ENCODE data around the gene ZNF613. TPM values are rescaled to one million over a fixed set of nuclear protein-coding genes. Genes with fewer than 3 reads are reported as not detected.
"Not testable (repeated sequence)": the region's sequence is repeated elsewhere in the genome, so short reads cannot be mapped to it uniquely, and the experiment has no call there.

Gene ZNF613
- total RNA-seq, 1 donor from 2014 or later, result 8.9 TPM

DNA sequence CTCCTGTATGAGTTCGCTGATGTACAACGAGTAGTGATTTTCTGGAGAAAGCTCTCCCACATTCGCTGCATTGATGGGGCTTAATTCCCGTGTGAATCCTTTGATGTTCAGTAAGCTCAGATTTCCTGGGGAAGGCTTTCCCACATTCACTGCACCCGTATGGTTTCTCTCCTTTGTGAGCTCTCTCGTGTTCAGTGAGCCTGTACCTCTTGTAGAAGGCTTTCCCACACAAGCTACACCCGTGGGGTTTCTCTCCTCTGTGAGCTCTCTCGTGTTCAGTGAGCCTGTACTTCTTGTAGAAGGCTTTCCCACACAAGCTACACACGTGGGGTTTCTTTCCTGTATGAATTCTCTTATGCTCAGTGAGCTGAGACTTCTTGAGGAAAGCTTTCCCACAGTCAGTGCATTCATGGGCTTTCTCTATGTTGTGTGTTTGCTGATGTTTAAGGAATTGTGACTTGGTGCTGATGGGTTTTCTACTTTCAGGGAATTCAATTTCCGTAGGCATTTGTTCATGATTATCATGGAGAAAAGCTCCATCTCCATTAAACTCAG, 36.0 kb upstream of the ZNF613 start:
- no peak overlapping the region for H3K4me3 Mint-ChIP-seq
- H3K36me3 Mint-ChIP-seq, result peaks cover 82% of the 10 kb centered on the region
- TF ChIP-seq, protein P1, sequence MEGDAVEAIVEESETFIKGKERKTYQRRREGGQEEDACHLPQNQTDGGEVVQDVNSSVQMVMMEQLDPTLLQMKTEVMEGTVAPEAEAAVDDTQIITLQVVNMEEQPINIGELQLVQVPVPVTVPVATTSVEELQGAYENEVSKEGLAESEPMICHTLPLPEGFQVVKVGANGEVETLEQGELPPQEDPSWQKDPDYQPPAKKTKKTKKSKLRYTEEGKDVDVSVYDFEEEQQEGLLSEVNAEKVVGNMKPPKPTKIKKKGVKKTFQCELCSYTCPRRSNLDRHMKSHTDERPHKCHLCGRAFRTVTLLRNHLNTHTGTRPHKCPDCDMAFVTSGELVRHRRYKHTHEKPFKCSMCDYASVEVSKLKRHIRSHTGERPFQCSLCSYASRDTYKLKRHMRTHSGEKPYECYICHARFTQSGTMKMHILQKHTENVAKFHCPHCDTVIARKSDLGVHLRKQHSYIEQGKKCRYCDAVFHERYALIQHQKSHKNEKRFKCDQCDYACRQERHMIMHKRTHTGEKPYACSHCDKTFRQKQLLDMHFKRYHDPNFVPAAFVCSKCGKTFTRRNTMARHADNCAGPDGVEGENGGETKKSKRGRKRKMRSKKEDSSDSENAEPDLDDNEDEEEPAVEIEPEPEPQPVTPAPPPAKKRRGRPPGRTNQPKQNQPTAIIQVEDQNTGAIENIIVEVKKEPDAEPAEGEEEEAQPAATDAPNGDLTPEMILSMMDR (conservative IDR thresholded peaks at IDR 0.05), result no peak
- H3K27me3 Mint-ChIP-seq, result no peaks in the 10 kb centered on the region
- DNase-seq (ENCODE audit: extremely low spot score, unreplicated experiment), result no peak
- H3K4me1 Mint-ChIP-seq (ENCODE audit: unreplicated experiment), result peaks cover 11% of the 10 kb centered on the region
- H3K9me3 Mint-ChIP-seq, result peaks cover 44% of the 10 kb centered on the region
- H3K27ac Mint-ChIP-seq, result no peak overlapping the region

DNA sequence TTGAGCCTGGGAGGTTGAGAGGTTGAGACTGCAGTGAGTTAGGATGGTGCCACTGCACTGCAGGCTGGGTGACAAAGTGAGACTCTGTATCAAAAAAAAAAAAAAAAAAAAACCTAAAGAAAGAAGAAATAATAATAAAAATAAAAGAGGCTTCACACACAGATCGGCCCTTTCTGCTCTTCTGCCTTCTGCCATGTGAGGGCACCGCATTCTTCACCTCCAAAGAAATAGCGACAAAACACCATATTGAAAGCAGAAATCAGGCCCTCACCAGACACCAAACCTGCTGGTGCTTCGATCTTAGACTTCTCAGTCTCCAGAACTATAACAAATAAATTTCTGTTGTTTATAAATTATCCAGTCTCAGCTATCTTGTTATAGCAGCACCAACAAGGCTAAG, 25.4 kb upstream of the ZNF613 start:
- TF ChIP-seq, protein P1 (conservative IDR thresholded peaks at IDR 0.05), result no peak
- no peak overlapping the region for H3K27ac Mint-ChIP-seq
- DNase-seq (ENCODE audit: extremely low spot score, unreplicated experiment), result no peak
- peaks cover 18% of the 10 kb centered on the region for H3K4me1 Mint-ChIP-seq (ENCODE audit: unreplicated experiment)
- H3K36me3 Mint-ChIP-seq, result peaks cover 68% of the 10 kb centered on the region
- peaks cover 30% of the 10 kb centered on the region for H3K9me3 Mint-ChIP-seq
- peaks cover 12% of the 10 kb centered on the region for H3K27me3 Mint-ChIP-seq
- H3K4me3 Mint-ChIP-seq, result no peak overlapping the region

DNA sequence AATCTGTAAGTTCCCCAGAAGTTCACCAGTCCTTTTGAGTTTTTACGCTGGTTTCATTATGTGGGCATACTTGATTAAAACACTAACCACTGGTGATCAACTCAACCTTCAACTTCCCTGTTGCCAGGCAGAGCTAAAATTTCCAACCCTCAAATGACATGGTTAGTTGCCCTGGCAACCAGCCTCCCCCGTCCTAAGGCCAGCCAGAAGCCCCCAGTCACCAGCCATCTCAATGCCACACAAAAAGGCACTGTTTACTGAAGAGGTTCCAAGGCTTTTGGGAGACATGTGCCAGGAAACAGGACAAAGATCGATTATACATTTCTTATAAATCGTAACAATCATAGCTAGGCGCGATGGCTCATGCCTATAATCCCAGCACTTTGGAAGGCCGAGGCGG, 24.1 kb upstream of the ZNF613 start:
- Mint-ChIP-seq H3K9me3 (peaks cover 33% of the 10 kb centered on the region), H3K4me3 (peak overlapping the region; percentile 100), H3K27me3 (peaks cover 23% of the 10 kb centered on the region), H3K4me1 (ENCODE audit: unreplicated experiment) (peaks cover 18% of the 10 kb centered on the region), H3K27ac (peak overlapping the region; percentile 20), H3K36me3 (peaks cover 57% of the 10 kb centered on the region)
- TF ChIP-seq, protein P1 (conservative IDR thresholded peaks at IDR 0.05), result no peak
- DNase-seq (ENCODE audit: extremely low spot score, unreplicated experiment), result no peak

DNA sequence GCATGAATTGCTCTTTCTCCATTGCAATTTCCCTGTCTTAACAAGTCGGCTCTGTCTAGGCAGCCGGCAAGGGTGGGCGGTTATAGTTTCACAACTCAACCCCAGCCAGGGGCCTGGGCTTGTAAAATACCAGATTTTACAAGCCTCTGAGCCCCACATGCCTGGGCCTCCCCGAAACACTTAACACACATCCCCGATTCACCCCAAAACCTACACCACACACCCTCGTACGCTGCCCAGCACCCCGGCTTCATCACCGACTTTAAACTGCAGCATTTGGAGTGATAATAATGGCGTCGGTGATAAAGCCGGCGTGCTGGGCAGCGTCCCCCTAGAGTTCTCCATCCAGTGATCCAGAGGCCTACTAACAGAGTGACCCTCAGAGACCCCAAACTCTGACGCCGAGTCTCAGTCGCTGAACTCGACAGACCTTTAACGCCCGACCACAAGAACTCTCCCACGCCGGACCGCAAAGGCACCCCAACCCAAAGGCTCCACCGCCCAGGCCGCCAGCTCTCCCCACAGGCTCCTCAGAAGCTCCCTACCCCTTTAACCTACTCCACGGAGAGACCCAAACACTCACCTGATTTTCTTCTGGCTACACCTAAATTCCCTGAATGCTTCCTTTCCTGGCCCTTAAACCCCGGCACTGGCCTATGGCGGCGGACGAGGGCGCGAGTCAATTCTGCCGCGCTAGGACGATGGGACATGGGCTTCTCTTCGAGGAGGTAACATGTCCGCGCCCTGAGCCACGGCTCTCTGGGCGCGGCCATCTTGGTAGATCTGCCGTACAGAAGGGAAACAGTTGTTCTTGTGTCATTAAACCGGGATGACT, 22.7 kb upstream of the ZNF613 start, which contains the start of gene ZNF649:
Gene ZNF649, minus strand, starts transcription at position 687 of the 835 bp plus-strand sequence. CDS start 4,910 bp downstream, outside the sequence.
- Mint-ChIP-seq H3K27me3 (peaks cover 26% of the 10 kb centered on the region), H3K4me3 (peak within 1 kb of the TSS; percentile 100), H3K4me1 (ENCODE audit: unreplicated experiment) (peaks cover 18% of the 10 kb centered on the region), H3K9me3 (peaks cover 33% of the 10 kb centered on the region), H3K27ac (peak within 1 kb of the TSS; percentile 99), H3K36me3 (peaks cover 49% of the 10 kb centered on the region)
- DNase-seq (ENCODE audit: extremely low spot score, unreplicated experiment), result peak; percentile 85
- TF ChIP-seq, protein P1 (conservative IDR thresholded peaks at IDR 0.05), result no peak

DNA sequence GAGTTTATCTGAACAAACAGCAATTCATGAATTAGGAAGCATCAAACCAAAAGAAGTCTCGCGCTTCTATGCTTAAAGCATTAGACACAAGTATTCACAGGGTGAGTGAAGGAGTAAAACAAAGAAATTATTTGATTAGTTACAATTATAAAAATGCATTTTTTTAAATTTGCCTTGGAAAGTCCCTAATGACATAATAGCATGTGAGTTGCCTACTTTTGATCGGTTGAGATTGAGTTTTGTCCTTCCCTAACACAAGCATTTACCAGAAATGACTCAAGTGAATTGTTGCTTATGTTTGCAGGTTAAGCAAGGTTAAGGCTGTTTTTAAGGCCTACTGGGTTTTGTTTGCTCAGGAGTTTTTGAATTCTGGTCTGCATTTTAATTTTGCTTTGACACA, 22.1 kb upstream of the ZNF613 start:
- H3K9me3 Mint-ChIP-seq, result peaks cover 31% of the 10 kb centered on the region
- peaks cover 29% of the 10 kb centered on the region for H3K27me3 Mint-ChIP-seq
- TF ChIP-seq, protein P1 (conservative IDR thresholded peaks at IDR 0.05), result no peak
- peak overlapping the region; percentile 100 for H3K4me3 Mint-ChIP-seq
- peaks cover 18% of the 10 kb centered on the region for H3K4me1 Mint-ChIP-seq (ENCODE audit: unreplicated experiment)
- no peak for DNase-seq (ENCODE audit: extremely low spot score, unreplicated experiment)
- H3K36me3 Mint-ChIP-seq, result peaks cover 43% of the 10 kb centered on the region
- peak overlapping the region; percentile 99 for H3K27ac Mint-ChIP-seq

DNA sequence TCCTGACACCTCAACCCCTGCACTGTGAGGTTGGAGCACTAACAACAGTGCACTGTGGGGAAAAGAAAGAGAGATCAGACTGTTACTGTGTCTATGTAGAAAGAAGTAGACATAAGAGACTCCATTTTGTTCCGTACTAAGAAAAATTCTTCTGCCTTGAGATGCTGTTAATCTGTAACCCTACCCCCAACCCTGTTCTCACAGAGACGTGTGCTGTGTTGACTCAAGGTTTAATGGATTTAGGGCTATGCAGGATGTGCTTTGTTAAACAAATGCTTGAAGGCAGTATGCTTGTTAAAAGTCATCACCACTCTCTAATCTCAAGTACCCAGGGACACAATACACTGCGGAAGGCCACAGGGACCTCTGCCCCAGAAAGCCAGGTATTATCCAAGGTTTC, 21.6 kb upstream of the ZNF613 start:
- H3K4me1 Mint-ChIP-seq (ENCODE audit: unreplicated experiment), result peaks cover 18% of the 10 kb centered on the region
- not testable (repeated sequence) for H3K27ac Mint-ChIP-seq; DNase-seq (ENCODE audit: extremely low spot score, unreplicated experiment)
- peak overlapping the region; percentile 39 for H3K4me3 Mint-ChIP-seq
- H3K9me3 Mint-ChIP-seq, result peaks cover 27% of the 10 kb centered on the region
- H3K27me3 Mint-ChIP-seq, result peaks cover 29% of the 10 kb centered on the region
- H3K36me3 Mint-ChIP-seq, result peaks cover 38% of the 10 kb centered on the region

DNA sequence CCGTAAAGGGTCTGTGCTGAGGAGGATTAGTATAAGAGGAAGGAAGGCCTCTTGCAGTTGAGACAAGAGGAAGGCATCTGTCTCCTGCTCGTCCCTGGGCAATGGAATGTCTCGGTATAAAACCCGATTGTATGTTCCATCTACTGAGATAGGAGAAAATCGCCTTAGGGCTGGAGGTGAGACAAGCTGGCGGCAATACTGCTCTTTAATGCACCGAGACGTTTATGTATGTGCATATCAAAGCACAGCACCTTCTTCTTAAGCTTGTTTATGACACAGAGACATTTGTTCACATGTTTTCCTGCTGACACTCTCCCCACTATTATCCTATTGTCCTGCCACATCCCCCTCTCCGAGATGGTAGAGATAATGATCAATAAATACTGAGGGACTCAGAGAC, 21.2 kb upstream of the ZNF613 start:
- not testable (repeated sequence) for H3K27ac Mint-ChIP-seq

DNA sequence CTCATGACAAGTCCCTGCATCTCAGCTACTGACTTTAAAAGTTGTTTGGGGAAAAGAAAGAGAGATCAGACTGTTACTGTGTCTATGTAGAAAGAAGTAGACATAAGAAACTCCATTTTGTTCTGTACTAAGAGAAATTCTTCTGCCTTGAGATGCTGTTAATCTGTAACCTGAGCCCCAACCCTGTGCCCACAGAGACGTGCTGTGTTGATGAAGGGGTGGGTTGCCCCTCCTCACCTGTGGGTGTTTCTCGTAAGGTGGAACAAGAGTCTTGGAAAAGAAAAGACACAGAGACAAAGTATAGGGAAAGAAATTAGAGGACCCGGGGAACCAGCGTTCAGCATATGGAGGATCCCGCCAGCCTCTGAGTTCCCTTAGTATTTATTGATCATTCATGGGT, 19.3 kb upstream of the ZNF613 start:
- Mint-ChIP-seq H3K27me3 (peaks cover 29% of the 10 kb centered on the region), H3K9me3 (peaks cover 27% of the 10 kb centered on the region), H3K4me1 (ENCODE audit: unreplicated experiment) (peaks cover 13% of the 10 kb centered on the region), H3K36me3 (peaks cover 19% of the 10 kb centered on the region)
- not testable (repeated sequence) for H3K27ac Mint-ChIP-seq; DNase-seq (ENCODE audit: extremely low spot score, unreplicated experiment); H3K4me3 Mint-ChIP-seq

More for the DNA sequence above, 21.2 kb upstream of the ZNF613 start:
- peaks cover 27% of the 10 kb centered on the region for H3K9me3 Mint-ChIP-seq
- H3K4me1 Mint-ChIP-seq (ENCODE audit: unreplicated experiment), result peaks cover 18% of the 10 kb centered on the region
- peak overlapping the region; percentile 39 for H3K4me3 Mint-ChIP-seq
- H3K36me3 Mint-ChIP-seq, result peaks cover 34% of the 10 kb centered on the region
- not testable (repeated sequence) for DNase-seq (ENCODE audit: extremely low spot score, unreplicated experiment)
- H3K27me3 Mint-ChIP-seq, result peaks cover 29% of the 10 kb centered on the region
